Left ventricle myocardium inferior (tissue), 1 donor: ENCODE measurements around the gene MAB21L3. TPM values are rescaled to one million over a fixed set of nuclear protein-coding genes. Genes with fewer than 3 reads are reported as not detected.

Experiments used
- DNase-seq: peaks from one replicate; pipeline ENCODE4 v3.0.0-alpha.2; 2020
- H3K27ac ChIP-seq: fragments of 200-600 bp; replicated peaks from 2 replicates; pipeline ENCODE4 v1.8.0; 2021
- H3K27me3 ChIP-seq: fragments of 200-600 bp; 2 replicates; pipeline ENCODE4 v1.8.0; 2021; ENCODE audit warnings: low read depth
- H3K36me3 ChIP-seq: fragments of 200-600 bp; 2 replicates; pipeline ENCODE4 v1.8.0; 2021
- H3K4me1 ChIP-seq: fragments of 200-600 bp; 2 replicates; pipeline ENCODE4 v1.8.0; 2021
- H3K4me3 ChIP-seq: fragments of 200-600 bp; 2 replicates; pipeline ENCODE4 v1.8.0; 2021; ENCODE audit warnings: mild to moderate bottlenecking, moderate library complexity
- H3K9me3 ChIP-seq: fragments of 200-600 bp; replicated peaks from 2 replicates; pipeline ENCODE4 v1.8.0; 2021
- intact Hi-C: fragments of 100-400 bp; cut with micrococcal nuclease; formaldehyde crosslinking; loops from one replicate; pipeline ENCODE4 v1.11.0; 2022
- total RNA-seq: library from RNA; stranded (reverse); fragmentation: NEBNext Ultra II Directional; extraction: Animal tissue kit (Norgen Biotek cat#: 25700); gene quantifications from one replicate; pipeline ENCODE4 v1.2.1, GENCODE V29; 2021
- TF ChIP-seq, protein P1 (sequence below): fragments of 200-600 bp; IDR thresholded peaks from 2 replicates; pipeline ENCODE4 v1.8.0; 2021; ENCODE audit warnings: antibody characterized with exemption, mild to moderate bottlenecking, borderline replicate concordance
- donor health status: DM: no; HTN: yes; CAD: no; lungs with severe emphysema.

The MAB21L3 gene
- total RNA-seq, 1 donor from 2014 or later, result not detected

DNA sequence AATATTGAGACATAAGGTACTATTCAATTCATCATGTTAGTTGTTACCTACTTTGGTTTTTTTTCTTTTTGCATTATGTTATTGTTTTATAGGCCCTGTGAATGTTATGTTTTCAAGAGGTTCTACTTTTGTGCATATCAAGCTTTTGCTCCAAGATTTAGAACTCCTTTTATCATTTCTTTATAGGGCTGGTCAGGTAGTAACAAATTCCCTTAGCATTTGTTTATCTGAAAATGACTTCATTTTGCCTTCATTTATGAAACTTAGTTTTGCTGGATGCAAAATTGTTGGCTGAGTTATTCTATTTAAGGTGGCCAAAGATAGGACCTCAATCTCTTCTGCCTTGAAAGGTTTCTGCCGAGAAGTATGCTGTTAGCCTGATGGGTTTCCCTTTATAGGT lies 21.3 kb upstream of the MAB21L3 start:
- no peak overlapping the region for H3K4me3 ChIP-seq
- intact Hi-C loops, result no loop called here

DNA sequence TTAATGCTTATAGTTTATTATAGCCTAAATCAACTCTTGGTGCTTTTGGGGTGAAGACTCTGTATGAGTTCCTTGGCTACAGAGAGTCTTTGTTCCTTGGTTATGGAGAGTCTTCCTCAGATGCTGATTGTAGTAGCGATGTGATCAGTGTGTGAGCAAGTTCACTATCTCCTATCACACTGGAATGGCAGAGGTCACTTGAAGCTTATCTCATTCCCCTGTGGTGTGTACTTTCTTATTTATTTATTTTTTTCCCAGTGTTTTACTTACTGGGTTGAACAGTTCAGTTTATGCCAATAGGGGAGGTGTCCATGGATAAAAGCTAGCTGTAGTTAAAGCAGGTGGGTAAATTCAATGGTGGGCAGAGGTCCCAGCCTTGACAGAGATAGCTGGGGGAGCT lies 20.1 kb upstream of the MAB21L3 start:
- Histone ChIP-seq H3K36me3 (peaks cover 32% of the 10 kb centered on the region), H3K4me1 (no peaks in the 10 kb centered on the region), H3K4me3 (no peak overlapping the region), H3K27ac (no peak overlapping the region), H3K9me3 (peaks cover 51% of the 10 kb centered on the region), H3K27me3 (no peaks in the 10 kb centered on the region)
- no peak for DNase-seq
- TF ChIP-seq, protein P1, sequence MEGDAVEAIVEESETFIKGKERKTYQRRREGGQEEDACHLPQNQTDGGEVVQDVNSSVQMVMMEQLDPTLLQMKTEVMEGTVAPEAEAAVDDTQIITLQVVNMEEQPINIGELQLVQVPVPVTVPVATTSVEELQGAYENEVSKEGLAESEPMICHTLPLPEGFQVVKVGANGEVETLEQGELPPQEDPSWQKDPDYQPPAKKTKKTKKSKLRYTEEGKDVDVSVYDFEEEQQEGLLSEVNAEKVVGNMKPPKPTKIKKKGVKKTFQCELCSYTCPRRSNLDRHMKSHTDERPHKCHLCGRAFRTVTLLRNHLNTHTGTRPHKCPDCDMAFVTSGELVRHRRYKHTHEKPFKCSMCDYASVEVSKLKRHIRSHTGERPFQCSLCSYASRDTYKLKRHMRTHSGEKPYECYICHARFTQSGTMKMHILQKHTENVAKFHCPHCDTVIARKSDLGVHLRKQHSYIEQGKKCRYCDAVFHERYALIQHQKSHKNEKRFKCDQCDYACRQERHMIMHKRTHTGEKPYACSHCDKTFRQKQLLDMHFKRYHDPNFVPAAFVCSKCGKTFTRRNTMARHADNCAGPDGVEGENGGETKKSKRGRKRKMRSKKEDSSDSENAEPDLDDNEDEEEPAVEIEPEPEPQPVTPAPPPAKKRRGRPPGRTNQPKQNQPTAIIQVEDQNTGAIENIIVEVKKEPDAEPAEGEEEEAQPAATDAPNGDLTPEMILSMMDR, result no peak
- intact Hi-C loops, result no loop called here

More for the DNA sequence above, 21.3 kb upstream of the MAB21L3 start:
- TF ChIP-seq, protein P1, result no peak
- no peaks in the 10 kb centered on the region for H3K27me3 ChIP-seq
- H3K36me3 ChIP-seq, result peaks cover 27% of the 10 kb centered on the region
- peaks cover 39% of the 10 kb centered on the region for H3K9me3 ChIP-seq
- DNase-seq, result no peak
- no peaks in the 10 kb centered on the region for H3K4me1 ChIP-seq
- H3K27ac ChIP-seq, result no peak overlapping the region

DNA sequence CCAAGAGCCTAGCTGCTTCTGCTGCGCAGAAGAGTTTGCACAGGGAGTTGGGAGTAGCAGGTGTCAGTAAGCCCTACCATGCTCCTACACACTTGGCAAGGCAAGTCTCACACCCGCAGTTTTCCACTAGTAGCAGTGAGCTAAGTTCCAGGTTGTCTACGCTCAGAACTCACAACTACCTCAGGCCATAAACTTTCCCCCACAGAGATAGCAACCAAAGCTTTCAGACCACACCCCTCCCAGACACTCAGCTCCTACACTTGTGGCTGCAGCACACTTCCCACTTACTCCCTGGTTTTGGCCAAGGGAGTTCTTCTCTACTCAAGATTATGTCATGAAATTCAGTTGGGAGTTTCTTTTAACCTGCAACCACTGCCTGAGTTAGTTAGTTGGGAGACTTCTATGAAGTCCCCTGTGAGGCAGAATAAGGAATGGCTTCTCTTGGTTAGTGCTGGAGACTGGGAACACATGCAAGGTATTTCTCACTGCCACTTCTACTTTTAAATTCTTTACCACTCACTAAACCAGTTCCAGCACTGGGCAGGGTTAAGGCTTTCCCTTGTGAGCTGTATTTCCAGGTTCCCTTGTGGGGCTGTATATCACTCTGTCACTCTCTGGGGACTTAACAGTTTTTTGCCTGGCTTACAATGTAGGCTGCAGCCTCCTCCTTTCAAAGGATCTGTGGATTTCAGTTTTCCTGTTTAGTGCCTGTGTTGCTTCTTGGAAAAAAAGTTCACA lies 18.3 kb upstream of the MAB21L3 start:
- Histone ChIP-seq H3K9me3 (peaks cover 57% of the 10 kb centered on the region), H3K27me3 (no peaks in the 10 kb centered on the region), H3K27ac (no peak overlapping the region), H3K4me1 (no peaks in the 10 kb centered on the region), H3K4me3 (no peak overlapping the region), H3K36me3 (peaks cover 38% of the 10 kb centered on the region)
- no peak for DNase-seq
- TF ChIP-seq, protein P1, result no peak
- intact Hi-C loops, result no loop called here

DNA sequence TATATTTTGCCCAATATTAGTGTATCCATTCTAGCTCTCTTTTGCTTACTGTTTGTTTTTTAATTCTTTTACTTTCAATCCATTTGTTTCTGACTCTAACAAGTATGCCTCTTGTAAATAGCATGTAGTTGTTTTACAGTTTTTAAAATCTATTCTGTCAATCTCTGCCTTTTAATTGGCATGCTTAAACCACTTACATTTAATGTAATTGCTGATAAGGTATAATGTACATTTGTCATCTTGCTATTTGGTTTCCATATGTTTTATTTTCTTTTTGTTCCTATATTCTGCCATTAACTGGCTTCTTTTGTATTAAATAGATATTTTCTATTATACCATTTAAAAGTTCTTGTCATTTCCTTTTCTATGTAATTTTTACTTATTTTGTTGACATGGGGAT lies 16.2 kb upstream of the MAB21L3 start:
- intact Hi-C loops, result no loop called here
- Histone ChIP-seq H3K4me3 (no peak overlapping the region), H3K27ac (no peak overlapping the region), H3K9me3 (peaks cover 40% of the 10 kb centered on the region), H3K4me1 (no peaks in the 10 kb centered on the region), H3K36me3 (peaks cover 30% of the 10 kb centered on the region), H3K27me3 (no peaks in the 10 kb centered on the region)
- no peak for DNase-seq
- TF ChIP-seq, protein P1, result no peak

DNA sequence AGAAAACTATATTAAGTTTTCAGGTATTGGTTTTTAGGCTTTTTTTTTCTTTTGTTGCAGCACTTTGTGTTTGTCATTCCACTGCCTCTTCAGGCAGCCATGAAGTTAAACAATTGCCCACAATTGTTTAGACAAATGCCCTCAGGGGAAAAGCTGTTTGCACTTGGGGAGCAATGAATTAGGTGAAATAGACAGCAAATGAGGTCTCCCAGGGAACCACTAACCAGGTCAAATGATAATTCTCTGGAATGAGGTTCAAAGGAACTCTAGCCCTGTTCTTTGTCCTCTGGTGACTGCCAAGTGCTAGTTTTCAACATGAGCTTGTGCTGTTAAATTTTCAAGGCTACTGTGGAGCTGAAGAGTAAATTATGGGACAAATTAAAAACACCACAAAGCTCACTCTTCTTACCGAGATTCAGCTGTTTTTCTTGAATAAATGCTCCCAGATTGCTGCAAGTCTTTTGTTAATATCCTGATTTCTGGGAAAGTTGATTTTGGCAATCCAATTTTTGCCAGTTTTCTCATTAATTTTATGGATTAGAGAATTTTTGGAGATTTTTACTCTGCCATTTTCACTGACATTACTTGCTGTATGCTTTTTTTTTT lies 15.1 kb upstream of the MAB21L3 start:
- Histone ChIP-seq H3K9me3 (peaks cover 29% of the 10 kb centered on the region), H3K27me3 (no peaks in the 10 kb centered on the region), H3K36me3 (peaks cover 22% of the 10 kb centered on the region), H3K4me1 (no peaks in the 10 kb centered on the region), H3K27ac (no peak overlapping the region), H3K4me3 (no peak overlapping the region)
- intact Hi-C loops, result no loop called here
- TF ChIP-seq, protein P1, result no peak
- DNase-seq, result no peak
